ENCODE results near the gene CLCN6.

- no peak for TF ChIP-seq CTCF (IDR thresholded peaks at IDR 0.05)
- TF ChIP-seq ZFX (IDR thresholded peaks at IDR 0.05; ENCODE audit: borderline replicate concordance), result no peak
Observed at GRCh38 chr1:11831945-11832725, 26.1 kb downstream of the CLCN6 start.

All from 22Rv1 (cell line).